Measurements from ENCODE around the gene MGAT4B.
A peak's percentile ranks its signal among the peaks of the same experiment; 100 is the strongest.

The MGAT4B gene

DNA sequence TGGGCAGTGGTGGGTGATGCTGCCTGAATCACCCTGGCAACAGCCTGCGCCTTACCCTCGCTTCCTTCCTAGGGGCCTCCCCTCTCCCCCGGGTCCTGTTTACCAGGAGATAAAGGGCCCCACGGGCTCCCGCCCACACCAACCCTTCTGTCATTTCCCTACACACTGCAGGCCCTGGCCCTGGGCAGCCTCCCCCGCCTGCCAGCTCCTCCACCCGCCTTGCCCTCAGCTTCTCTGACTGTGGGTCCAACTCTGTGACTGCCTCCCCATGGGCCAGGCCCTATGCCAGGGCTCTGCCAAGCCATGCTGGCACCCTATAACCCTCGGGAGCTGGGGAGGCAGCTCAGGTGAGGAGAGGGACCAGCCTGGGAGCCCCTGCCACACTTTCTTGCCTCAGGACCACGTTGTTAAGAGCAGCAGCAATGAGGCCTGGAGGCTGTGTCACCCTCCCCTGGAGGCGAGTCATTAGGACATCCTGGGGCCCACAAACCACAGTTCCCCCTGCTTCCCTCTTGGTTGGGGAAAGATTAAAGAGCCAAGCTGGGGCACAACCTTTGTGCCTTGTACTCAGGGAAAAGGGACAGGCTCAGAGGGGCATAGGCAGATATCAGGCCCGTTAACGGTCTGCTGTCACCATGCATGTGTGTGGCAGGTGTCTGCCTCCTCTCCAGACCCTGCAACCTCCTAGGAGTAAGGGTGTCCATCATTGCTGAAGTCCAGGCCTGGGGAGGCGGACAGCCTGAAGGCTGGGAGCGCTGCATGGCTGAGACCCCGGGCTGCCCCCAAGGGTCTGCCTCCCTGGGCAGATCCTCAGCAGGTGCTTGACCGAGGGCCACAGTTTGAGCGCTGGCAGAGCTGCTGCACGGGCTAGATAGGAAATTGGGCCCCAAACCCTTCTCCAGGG is 2.8 kb downstream of the MGAT4B start:
- H3K36me3 Mint-ChIP-seq, result peaks cover 35% of the 10 kb centered on the region
- H3K9me3 Mint-ChIP-seq, result no peaks in the 10 kb centered on the region
- peaks cover 47% of the 10 kb centered on the region for H3K4me1 Mint-ChIP-seq
- DNase-seq (ENCODE audit: low spot score in 2 of 2), result peak in 1 of 2 donors; percentile 59
- ATAC-seq, result peak; percentile 74
- H3K4me3 Mint-ChIP-seq, result peak overlapping the region; percentile 84
- H3K27ac Mint-ChIP-seq, result peak overlapping the region; percentile 90

DNA sequence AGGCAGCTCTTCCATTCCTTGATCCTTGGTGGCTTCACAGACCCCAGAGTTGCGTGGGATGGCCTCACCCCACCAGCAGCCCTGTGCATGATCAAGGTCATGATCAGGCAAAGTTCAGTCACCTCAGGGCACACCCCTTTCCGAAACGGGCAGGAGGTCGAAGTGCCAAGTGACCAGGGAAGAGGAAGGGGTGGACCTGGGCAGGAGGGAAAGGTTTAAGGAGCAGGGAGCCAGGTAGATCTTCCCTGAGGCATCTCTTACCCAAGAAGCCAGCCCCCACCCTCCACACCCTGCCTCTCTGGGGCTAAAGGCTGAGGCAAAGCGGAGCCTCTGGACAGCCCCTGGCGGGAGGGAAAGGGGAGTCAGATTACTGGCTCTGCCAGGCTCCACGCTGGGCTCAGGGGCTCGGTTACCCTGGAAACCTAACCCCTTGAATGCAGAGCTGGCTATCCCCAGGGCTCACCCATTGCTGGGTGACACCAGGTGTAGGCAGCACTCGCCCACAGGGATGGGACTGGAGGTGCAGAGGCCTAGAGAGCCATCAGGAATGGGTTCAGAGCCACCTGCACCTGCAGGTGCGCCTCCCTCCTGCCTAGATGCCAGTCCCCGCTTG is 3.6 kb downstream of the MGAT4B start:
- H3K27ac Mint-ChIP-seq, result peak overlapping the region; percentile 90
- no peaks in the 10 kb centered on the region for H3K9me3 Mint-ChIP-seq
- H3K4me3 Mint-ChIP-seq, result peak overlapping the region; percentile 84
- ATAC-seq (no peak), DNase-seq (ENCODE audit: low spot score in 2 of 2) (no peak)
- peaks cover 40% of the 10 kb centered on the region for H3K36me3 Mint-ChIP-seq
- peaks cover 47% of the 10 kb centered on the region for H3K4me1 Mint-ChIP-seq

DNA sequence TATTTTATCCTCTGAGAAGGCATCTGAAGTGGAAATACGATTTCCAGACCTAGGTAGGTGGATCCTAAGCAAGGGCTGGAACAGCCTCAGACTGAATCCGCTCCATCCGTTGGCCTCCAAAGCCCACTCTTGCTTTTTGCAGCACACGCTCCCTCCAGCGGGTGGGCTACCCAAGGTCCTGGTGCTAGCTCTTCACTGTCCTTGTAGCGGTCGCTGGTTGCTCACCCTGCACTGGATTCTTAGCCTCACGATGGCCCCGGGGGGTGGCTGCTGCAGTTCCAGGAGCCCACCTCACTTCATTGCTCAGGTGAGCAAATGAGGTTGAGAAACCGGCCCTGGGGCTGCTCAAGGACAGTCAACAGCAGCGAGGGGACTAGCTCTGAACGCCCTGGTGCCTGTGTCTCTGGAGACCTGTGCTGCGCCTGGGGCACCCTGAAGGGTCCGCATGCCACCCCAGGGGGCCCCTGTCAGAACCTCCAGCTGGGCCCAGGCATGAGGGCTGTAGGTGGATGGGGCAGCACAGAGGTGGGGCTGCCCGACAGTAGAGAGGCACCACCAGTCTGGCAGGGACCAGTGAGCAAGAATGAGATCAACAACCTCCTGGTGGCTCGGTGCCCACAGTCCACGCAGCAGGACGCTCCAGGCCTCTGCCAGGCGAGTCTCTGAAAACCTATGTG is 4.3 kb downstream of the MGAT4B start:
- Mint-ChIP-seq H3K36me3 (peaks cover 44% of the 10 kb centered on the region), H3K4me1 (peaks cover 47% of the 10 kb centered on the region), H3K4me3 (peak overlapping the region; percentile 84), H3K9me3 (no peaks in the 10 kb centered on the region), H3K27ac (peak overlapping the region; percentile 90)
- no peak for DNase-seq (ENCODE audit: low spot score in 2 of 2)
- ATAC-seq, result no peak

DNA sequence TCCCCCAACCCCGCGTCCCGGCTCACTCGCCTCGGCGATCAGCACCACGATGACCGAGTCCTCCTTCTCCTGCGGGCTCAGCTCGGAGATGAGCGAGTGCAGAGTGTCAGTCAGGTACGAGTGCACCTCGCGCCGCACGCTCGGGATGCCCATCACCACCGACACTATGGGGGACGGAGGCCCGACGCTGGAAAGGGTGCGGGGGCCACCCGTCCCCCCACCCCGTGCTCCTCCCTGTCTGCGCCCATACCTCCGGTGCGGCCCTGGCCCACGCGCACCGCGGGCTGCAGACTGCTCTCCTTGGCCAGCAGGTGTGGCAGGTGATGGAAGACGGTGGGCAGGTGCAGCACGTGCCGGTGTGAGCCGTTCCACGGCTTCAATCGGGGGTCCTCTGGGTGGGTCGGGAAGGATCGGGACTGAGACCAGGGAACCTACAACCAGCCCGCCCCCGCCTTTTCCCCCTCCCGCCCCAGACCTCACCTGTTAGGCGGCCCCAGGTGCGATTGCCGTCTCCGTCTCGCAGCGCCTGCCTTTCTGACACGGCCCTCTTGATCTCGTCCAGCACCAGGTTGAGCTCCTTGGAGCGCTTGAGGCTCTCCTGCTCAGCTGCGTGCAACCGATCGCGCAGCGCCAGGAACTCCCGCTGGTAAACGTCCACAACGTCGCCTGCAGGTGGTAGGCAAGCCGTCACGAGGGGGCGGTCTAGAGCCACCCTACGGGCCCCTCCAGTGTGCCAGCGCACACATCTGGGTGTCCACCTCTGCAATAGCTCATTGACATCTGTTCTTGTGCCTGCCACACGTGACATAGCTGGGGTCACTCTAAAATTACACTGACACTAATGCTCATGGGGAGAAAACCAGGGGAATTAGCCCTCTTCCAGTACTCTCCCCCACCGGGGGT is 5.1 kb downstream of the MGAT4B start:
- Mint-ChIP-seq H3K4me1 (peaks cover 54% of the 10 kb centered on the region), H3K36me3 (peaks cover 52% of the 10 kb centered on the region), H3K4me3 (no peak overlapping the region), H3K9me3 (no peaks in the 10 kb centered on the region), H3K27ac (peak overlapping the region; percentile 76)
- ATAC-seq, result peak; percentile 62
- DNase-seq (ENCODE audit: low spot score in 2 of 2), result peak; percentile 80 to 89

DNA sequence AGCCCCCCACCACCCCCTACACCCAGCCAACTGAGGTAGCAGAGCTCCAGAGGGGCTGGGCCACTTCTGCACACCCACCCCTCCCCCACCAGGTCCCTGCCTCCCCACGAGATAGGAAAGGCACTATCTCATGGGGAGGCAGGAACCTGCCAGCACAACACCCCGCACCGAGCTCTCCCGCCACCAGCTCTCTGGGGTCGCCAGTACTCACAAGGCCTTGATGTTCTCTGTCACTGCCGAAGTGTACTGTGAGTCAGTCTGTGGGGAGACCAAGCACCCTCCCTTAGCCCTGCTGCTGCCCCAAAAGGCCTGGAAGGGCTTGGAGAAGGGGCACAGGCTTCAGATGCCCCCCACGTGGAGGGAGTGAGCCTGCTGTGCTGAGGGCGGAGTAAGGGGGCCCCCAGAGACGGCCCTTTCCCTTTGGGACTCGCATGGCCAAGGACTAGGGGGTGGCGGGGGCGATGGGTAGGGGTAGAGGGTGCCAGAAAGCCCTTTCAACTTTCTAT is 5.9 kb downstream of the MGAT4B start:
- no peak for ATAC-seq

DNA sequence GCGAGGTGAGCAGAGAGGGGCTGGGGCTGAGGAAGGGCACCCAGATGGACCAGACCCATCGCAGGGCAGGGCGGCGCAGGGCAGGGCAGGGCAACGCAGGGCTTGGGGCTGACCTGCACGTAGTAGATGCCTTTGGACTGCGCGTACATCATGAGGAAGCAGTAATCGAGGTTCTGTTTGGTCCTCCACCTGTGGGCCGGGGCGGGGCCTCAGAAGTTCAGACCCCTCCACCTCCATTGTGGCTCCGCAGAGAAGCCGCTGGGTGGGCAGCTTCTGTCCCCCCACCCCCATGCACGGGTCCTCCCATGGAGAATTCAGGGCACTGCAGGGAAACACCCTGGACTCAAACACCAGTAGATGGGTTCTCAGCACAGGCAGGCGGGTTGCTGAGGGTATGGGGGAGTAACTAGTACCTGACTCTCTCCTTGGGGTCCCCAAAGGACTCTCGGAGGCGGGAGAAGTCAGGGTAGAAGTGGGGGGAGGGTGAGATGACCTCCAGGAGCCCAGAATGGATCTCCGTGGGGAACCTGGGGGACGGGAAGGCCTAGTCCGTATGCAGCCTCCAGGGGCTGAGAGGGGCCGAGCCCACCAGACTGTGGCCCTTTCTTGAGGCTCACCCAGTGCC is 6.5 kb downstream of the MGAT4B start:
- Mint-ChIP-seq H3K27ac (no peak overlapping the region), H3K4me3 (no peak overlapping the region), H3K4me1 (peaks cover 55% of the 10 kb centered on the region), H3K9me3 (no peaks in the 10 kb centered on the region), H3K36me3 (peaks cover 48% of the 10 kb centered on the region)
- no peak for DNase-seq (ENCODE audit: low spot score in 2 of 2)
- no peak for ATAC-seq

More for the DNA sequence above, 5.9 kb downstream of the MGAT4B start:
- no peak overlapping the region for H3K4me3 Mint-ChIP-seq
- H3K4me1 Mint-ChIP-seq, result peaks cover 54% of the 10 kb centered on the region
- no peak for DNase-seq (ENCODE audit: low spot score in 2 of 2)
- H3K36me3 Mint-ChIP-seq, result peaks cover 53% of the 10 kb centered on the region
- no peaks in the 10 kb centered on the region for H3K9me3 Mint-ChIP-seq
- no peak overlapping the region for H3K27ac Mint-ChIP-seq

DNA sequence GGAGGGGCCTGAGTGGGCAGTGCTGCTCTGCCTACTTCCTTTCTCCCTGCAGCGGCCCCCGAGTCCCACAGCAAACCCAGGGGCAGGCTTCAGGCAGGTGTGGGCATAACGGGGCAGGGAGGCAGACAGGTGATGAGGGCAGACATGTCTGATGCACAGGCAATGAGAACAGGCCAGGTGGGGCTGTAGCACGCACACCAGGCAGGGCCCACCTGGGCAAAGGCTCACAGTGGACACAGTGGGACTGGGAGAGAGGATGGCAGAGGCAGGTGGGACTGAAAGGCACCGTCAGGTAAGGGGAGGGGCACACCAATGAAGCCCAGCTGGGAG is 7.1 kb downstream of the MGAT4B start:
- Mint-ChIP-seq H3K36me3 (peaks cover 42% of the 10 kb centered on the region), H3K27ac (no peak overlapping the region), H3K9me3 (no peaks in the 10 kb centered on the region), H3K4me1 (peaks cover 55% of the 10 kb centered on the region), H3K4me3 (no peak overlapping the region)
- no peak for DNase-seq (ENCODE audit: low spot score in 2 of 2)
- ATAC-seq, result no peak

DNA sequence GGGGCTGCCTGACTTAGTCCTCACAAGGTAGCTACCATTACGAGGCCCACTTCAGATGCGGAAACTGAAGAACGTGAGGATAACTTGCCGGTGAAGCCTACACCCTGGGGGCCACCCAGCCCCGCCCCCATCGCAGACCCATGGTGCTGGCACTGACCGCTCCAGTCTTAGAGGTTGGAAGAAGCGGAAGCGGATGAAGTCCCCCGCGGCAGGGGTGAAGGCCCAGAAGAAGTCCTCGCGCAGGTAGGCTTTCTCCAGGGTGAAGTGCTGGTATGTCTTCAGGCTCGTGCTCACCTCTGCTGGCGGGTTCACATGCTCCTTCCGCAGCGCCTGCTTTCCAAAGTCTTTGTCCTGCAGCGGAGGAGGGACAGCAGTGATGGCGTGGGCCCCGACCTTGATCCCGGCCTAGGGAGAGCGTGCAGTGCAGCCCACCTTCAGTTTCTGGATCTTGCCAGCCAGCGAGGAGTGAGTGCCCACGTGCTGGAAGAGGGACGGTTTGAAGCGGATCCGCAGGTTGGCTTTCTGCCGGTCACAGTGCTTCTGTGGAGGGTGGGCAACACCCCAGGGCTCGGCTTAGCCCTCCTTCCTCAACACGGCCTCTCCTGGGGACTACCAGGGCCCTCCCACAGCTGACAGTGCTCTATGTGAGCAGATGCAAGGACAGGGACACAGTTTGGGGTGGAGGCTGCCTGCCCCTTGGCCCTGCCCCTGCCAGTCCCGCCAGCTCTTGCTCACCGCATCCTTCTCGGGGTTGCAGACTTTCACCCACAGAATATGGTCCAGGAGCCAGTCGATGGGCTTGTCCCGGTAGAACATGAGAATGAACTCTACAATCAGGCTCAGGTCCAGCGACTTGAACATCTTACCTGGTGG is 7.7 kb downstream of the MGAT4B start:
- H3K27ac Mint-ChIP-seq, result no peak overlapping the region
- ATAC-seq, result no peak
- peaks cover 42% of the 10 kb centered on the region for H3K36me3 Mint-ChIP-seq
- no peak for DNase-seq (ENCODE audit: low spot score in 2 of 2)
- no peaks in the 10 kb centered on the region for H3K9me3 Mint-ChIP-seq
- H3K4me3 Mint-ChIP-seq, result no peak overlapping the region
- peaks cover 55% of the 10 kb centered on the region for H3K4me1 Mint-ChIP-seq

DNA sequence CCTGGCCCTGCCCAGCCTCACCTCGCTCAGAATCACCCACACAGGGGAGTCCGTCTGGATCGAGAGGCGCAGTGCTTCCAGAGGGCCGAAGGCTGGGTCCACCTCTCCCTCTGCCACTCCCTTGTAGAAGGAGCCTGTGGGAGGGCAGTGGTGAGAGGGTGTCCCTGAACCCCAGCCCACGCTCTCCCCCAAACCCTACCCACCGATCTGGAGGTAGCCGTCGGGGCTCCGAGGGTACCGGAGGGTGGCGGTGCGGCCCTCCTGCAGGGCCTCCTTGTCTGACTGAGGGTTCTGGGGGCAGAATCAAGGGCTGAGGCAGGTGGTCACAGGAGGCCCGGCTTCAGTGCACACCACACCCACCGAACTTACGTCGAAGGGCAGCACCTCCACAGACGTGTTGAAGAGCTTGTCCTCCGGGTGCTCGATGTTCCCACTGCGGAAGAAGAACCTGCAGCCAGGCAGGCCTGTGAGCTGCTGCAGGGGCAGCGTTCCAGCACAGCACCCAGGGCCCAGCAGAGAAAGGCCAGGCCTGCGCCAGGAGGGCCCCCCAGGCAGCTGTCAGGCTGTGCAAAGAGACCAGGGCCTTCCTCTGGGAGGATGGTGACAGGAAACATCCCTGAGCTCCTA is 8.4 kb downstream of the MGAT4B start:
- peaks cover 48% of the 10 kb centered on the region for H3K36me3 Mint-ChIP-seq
- ATAC-seq, result no peak
- H3K27ac Mint-ChIP-seq, result no peak overlapping the region
- no peaks in the 10 kb centered on the region for H3K9me3 Mint-ChIP-seq
- no peak for DNase-seq (ENCODE audit: low spot score in 2 of 2)
- H3K4me1 Mint-ChIP-seq, result peaks cover 55% of the 10 kb centered on the region
- no peak overlapping the region for H3K4me3 Mint-ChIP-seq

DNA sequence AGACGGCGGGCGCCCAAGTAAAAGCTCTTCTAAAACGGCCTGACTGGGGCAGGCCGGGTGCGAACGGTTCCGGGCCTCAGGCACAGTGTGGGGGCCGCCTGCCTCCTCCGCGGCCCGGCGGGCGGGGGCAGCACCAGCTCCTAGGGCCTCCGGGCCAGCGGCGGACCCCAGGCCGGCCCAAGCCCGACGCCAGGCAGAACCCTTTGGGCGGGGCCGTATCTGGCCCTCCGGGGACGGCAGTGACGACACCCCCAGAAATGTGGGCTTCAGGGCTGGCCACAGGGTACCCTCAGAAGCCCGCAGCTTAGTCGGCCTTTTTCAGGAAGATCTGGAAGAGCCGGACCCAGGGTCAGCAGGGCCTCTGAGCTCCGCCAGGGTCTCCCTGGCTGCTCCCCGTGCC is 8.9 kb downstream of the MGAT4B start:
- no peaks in the 10 kb centered on the region for H3K9me3 Mint-ChIP-seq
- H3K36me3 Mint-ChIP-seq, result peaks cover 50% of the 10 kb centered on the region
- ATAC-seq (no peak), DNase-seq (ENCODE audit: low spot score in 2 of 2) (no peak)
- H3K4me3 Mint-ChIP-seq, result no peak overlapping the region
- no peak overlapping the region for H3K27ac Mint-ChIP-seq
- H3K4me1 Mint-ChIP-seq, result peaks cover 54% of the 10 kb centered on the region

DNA sequence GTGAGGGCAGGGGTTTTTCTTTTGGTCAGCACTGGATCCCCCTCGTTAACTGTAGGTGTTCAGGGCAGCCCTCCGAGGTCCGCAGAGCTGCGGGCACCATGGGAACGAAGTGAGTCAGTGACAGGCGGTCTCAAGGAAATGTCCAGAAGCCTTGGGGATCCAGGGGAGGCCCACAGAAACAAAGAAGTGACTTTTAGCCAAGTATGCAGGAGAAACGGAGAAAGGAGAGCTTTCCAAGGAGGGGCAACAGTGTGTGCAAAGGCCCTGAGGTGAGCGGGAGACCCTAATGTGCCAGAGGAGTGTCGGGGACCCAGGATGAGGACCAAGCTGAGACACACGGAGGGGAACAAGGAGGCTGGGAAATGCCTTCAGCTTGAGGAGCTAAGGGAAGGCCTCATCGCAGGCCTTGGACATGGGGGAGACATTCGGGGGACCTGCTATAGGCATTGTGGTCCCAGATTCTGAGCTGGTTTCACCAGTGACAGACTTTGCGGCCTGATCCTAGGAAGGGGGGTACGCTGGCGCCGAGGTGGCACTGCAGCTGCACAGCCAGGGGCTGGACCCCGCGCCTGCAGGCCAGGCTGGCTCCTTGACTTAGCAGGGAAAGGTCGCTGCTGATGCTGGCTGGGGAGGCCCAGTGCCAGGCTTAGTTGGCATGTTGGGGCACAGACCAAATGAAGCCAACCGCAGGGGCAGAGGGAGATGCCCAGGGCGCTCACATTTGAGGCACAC is 9.6 kb downstream of the MGAT4B start:
- ATAC-seq (no peak), DNase-seq (ENCODE audit: low spot score in 2 of 2) (no peak)
- Mint-ChIP-seq H3K4me1 (peaks cover 47% of the 10 kb centered on the region), H3K27ac (peak overlapping the region; percentile 86), H3K36me3 (peaks cover 52% of the 10 kb centered on the region), H3K4me3 (peak overlapping the region; percentile 63), H3K9me3 (no peaks in the 10 kb centered on the region)

DNA sequence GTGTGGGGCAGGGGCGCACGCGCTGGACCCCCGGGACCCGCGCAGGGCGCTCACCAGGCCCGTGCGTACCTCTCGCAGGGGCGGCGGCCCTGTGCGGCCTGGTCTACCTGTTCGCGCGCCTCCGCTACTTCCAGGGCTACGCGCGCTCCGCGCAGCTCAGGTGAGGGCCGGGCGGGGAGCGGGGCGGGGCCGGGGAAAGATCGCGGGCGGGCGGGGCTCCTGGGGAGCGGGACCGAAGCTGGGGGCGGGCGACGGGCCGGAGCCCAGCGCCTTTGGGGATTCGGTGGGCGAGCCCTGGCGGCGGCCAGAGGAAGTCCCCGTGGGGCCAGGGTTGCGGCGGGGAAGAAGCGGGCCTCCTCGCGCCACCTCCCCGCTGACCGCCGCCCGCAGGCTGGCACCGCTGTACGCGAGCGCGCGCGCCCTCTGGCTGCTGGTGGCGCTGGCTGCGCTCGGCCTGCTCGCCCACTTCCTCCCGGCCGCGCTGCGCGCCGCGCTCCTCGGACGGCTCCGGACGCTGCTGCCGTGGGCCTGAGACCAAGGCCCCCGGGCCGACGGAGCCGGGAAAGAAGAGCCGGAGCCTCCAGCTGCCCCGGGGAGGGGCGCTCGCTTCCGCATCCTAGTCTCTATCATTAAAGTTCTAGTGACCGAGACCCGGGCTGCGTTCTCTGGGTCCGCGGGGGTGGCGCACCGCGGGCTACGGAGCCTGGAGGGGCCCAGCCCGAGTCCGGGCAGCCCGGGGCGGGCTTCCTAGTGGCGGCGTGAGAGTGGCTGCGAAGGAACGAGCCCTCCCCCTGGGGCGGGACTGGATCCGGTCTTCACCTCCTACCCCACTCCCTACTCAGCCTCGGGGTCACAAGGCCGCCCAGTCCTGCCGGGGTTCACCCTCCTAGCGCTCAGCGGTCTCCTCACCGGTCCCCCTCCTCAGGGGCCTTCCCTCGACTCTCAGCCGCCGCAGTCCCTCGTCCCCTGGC is 10.5 kb downstream of the MGAT4B start:
- Mint-ChIP-seq H3K4me1 (peaks cover 41% of the 10 kb centered on the region), H3K9me3 (no peaks in the 10 kb centered on the region), H3K27ac (peak overlapping the region; percentile 86), H3K4me3 (peak overlapping the region; percentile 63), H3K36me3 (peaks cover 48% of the 10 kb centered on the region)
- DNase-seq (ENCODE audit: low spot score in 2 of 2) (peak; percentile 73 to 88), ATAC-seq (peak; percentile 80)
